LHCN-M2 (cell line): ENCODE results near the gene TNFRSF17. TPM values are rescaled to one million over a fixed set of nuclear protein-coding genes. Genes with fewer than 3 reads are reported as not detected.
A peak's percentile ranks its signal among the peaks of the same experiment; 100 is the strongest.

Source experiments
- DNase-seq: peaks from one replicate; pipeline ENCODE4 v3.0.0-alpha.2; 2012; ENCODE audit warnings: low read depth
- total RNA-seq: library from RNA; depleted of rRNA; stranded (reverse); fragments of >200 nt; gene quantifications from 2 replicates; pipeline ENCODE4 v1.2.3, GENCODE V29; 2014; rRNA removed

Gene TNFRSF17
- total RNA-seq, 1 experiment from 2014 or later, result not detected

- DNase-seq, result peak; percentile 17
These were observed 37.5 kb downstream of the TNFRSF17 start for GRCh38 chr16:12002447-12003006.

GRCh38 chr16:12006637-12007036 is 41.6 kb downstream of the TNFRSF17 start:
- DNase-seq, result no peak

- no peak for DNase-seq
These were observed 44.5 kb downstream of the TNFRSF17 start for GRCh38 chr16:12009462-12009861.

- no peak for DNase-seq
These were observed 44.9 kb downstream of the TNFRSF17 start for GRCh38 chr16:12009922-12010321.

- DNase-seq, result peak; percentile 30
These were observed 45.6 kb downstream of the TNFRSF17 start for GRCh38 chr16:12010388-12011251.

DNA sequence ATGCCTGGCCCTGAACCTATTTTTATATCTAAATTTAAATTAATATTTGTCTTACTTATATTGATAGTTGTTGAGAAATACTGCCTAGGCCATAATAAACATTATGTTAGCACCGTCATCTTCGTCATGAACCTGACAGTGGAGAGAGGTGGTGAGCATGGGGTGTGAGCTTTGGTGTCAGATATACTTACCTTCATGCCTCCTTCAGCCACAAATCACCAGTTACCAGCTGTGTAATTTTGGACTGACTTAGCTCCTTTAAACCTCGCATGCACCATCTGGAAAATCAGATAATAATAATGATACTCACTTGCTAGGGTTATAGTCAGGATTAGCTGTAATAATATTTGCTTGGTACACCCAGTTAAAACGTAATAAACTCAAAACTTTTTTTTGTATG is 46.6 kb downstream of the TNFRSF17 start:
- no peak for DNase-seq

DNA sequence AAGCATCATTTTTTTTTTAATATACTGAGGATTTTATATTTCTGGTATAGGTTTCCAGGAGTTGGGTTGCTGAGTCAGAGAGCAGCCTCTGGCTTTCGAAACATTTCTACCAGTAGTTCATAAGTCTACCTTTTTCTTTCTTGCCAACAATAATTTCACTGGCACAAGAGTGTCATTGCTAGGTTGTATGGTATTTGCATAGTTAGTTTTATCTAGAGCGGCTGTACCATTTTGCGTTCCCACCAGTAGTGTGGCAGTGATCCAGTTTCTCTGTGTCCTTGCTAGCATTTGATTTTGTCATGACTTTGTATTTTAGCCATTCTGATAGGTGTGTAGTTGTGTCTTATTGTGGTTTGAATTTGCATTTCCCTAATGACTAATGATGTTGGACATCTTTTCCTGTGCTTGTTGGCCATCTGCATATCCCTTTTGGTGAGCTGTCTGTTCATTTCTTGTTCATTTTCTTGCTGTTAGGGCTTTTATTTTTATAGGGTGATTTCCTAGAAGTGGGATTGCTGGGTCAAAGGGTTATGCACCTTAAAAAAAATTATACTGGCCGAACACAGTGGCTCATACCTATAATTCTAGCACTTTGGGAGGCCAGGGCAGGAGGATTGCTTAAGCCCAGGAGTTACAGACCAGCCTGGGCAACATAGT is 51.4 kb downstream of the TNFRSF17 start:
- no peak for DNase-seq

- no peak for DNase-seq
These were observed 52.5 kb downstream of the TNFRSF17 start for GRCh38 chr16:12017558-12017957.

Other genes with a start within 250 kb of the TNFRSF17 start
- gene TXNDC11, start 222.4 kb upstream of the TNFRSF17 start, total RNA-seq, result 27.3 and 31.0 TPM in 2 replicates
- 26.5 and 42.4 TPM in 2 replicates for gene ZC3H7A, start 168.0 kb upstream of the TNFRSF17 start, total RNA-seq
- gene RSL1D1, start 113.7 kb upstream of the TNFRSF17 start, total RNA-seq, result 216 and 226 TPM in 2 replicates
- 98.0 and 101 TPM in 2 replicates for gene GSPT1, start 49.3 kb upstream of the TNFRSF17 start, total RNA-seq
- 1.2 and 1.7 TPM in 2 replicates for gene NPIPB2, start 23.2 kb upstream of the TNFRSF17 start, total RNA-seq
- 3.7 and 5.0 TPM in 2 replicates for gene SNX29, start 11.5 kb downstream of the TNFRSF17 start, total RNA-seq